ENCODE data around the gene GJC1. TPM values are rescaled to one million over a fixed set of nuclear protein-coding genes. Genes with fewer than 3 reads are reported as not detected.

The GJC1 gene
- total RNA-seq, 1 experiment from 2014 or later, result 31.6 TPM

- no peak for TF ChIP-seq EZH2 (IDR thresholded peaks at IDR 0.05; ENCODE audit: borderline replicate concordance, low read depth, low read length, poor library complexity, severe bottlenecking)
- no peak for TF ChIP-seq CTCF (conservative IDR thresholded peaks at IDR 0.05; ENCODE audit: low read depth, low read length)
- H3K36me3 ChIP-seq (ENCODE audit: insufficient read depth, low read length, poor library complexity, severe bottlenecking), result no peaks in the 10 kb centered on the region
- H3K27ac ChIP-seq (ENCODE audit: low read depth, low read length, poor library complexity, severe bottlenecking), result no peak overlapping the region
- DNase-seq (ENCODE audit: low spot score), result no peak
- H3K27me3 ChIP-seq (replicated peaks; ENCODE audit: insufficient read depth, low read depth, low read length, poor library complexity), result no peaks in the 10 kb centered on the region
- no peaks in the 10 kb centered on the region for H3K4me1 ChIP-seq (ENCODE audit: insufficient read depth, low read length, poor library complexity, severe bottlenecking)
- H3K4me3 ChIP-seq (ENCODE audit: low read depth, low read length, poor library complexity, severe bottlenecking), result no peak overlapping the region
- CTCF ChIA-PET, result no interaction called here
- H3K9me3 ChIP-seq (ENCODE audit: low read depth, low read length, poor library complexity, severe bottlenecking), result no peaks in the 10 kb centered on the region
- no TSS peak for BruUV-seq (replicated peaks)
- POLR2A ChIA-PET (ENCODE audit: low non-redundant PET), result no interaction called here
- intact Hi-C loops (cut with micrococcal nuclease; ENCODE audit: unreplicated experiment), result no loop called here
Observed at GRCh38 chr17:44787271-44787940, 42.7 kb downstream of the GJC1 start.

GRCh38 chr17:44786551-44787081 lies 43.5 kb downstream of the GJC1 start:
- CTCF ChIA-PET, result no interaction called here
- Histone ChIP-seq H3K27me3 (replicated peaks; ENCODE audit: insufficient read depth, low read depth, low read length, poor library complexity) (no peaks in the 10 kb centered on the region), H3K4me1 (ENCODE audit: insufficient read depth, low read length, poor library complexity, severe bottlenecking) (no peaks in the 10 kb centered on the region), H3K9me3 (ENCODE audit: low read depth, low read length, poor library complexity, severe bottlenecking) (no peaks in the 10 kb centered on the region), H3K27ac (ENCODE audit: low read depth, low read length, poor library complexity, severe bottlenecking) (no peak overlapping the region), H3K4me3 (ENCODE audit: low read depth, low read length, poor library complexity, severe bottlenecking) (no peak overlapping the region), H3K36me3 (ENCODE audit: insufficient read depth, low read length, poor library complexity, severe bottlenecking) (no peaks in the 10 kb centered on the region)
- DNase-seq (ENCODE audit: low spot score), result no peak
- intact Hi-C loops (cut with micrococcal nuclease; ENCODE audit: unreplicated experiment), result no loop called here
- POLR2A ChIA-PET (ENCODE audit: low non-redundant PET), result no interaction called here
- BruUV-seq (replicated peaks), result no TSS peak
- no peak for TF ChIP-seq EZH2 (IDR thresholded peaks at IDR 0.05; ENCODE audit: borderline replicate concordance, low read depth, low read length, poor library complexity, severe bottlenecking)
- TF ChIP-seq CTCF (conservative IDR thresholded peaks at IDR 0.05; ENCODE audit: low read depth, low read length), result no peak

- Histone ChIP-seq H3K4me3 (ENCODE audit: low read depth, low read length, poor library complexity, severe bottlenecking) (no peak overlapping the region), H3K4me1 (ENCODE audit: insufficient read depth, low read length, poor library complexity, severe bottlenecking) (no peaks in the 10 kb centered on the region), H3K36me3 (ENCODE audit: insufficient read depth, low read length, poor library complexity, severe bottlenecking) (no peaks in the 10 kb centered on the region), H3K27ac (ENCODE audit: low read depth, low read length, poor library complexity, severe bottlenecking) (no peak overlapping the region), H3K9me3 (ENCODE audit: low read depth, low read length, poor library complexity, severe bottlenecking) (no peaks in the 10 kb centered on the region), H3K27me3 (replicated peaks; ENCODE audit: insufficient read depth, low read depth, low read length, poor library complexity) (no peaks in the 10 kb centered on the region)
- DNase-seq (ENCODE audit: low spot score), result no peak
- ChIA-PET POLR2A (ENCODE audit: low non-redundant PET) (no interaction called here), CTCF (no interaction called here)
- TF ChIP-seq CTCF (conservative IDR thresholded peaks at IDR 0.05; ENCODE audit: low read depth, low read length), result no peak
- TF ChIP-seq EZH2 (IDR thresholded peaks at IDR 0.05; ENCODE audit: borderline replicate concordance, low read depth, low read length, poor library complexity, severe bottlenecking), result no peak
- intact Hi-C loops (cut with micrococcal nuclease; ENCODE audit: unreplicated experiment), result no loop called here
- no TSS peak for BruUV-seq (replicated peaks)
Observed at GRCh38 chr17:44785921-44786320, 44.2 kb downstream of the GJC1 start.
